8988T (cell line): ENCODE measurements around the gene TMEM253.

Source experiments
- DNase-seq: peaks from one replicate; pipeline ENCODE4 v3.0.0; 2011

The TMEM253 gene

GRCh38 chr14:21100931-21101330 is at the start of gene TMEM253:
Gene TMEM253, plus strand, starts transcription at chr14:21101066. Its CDS starts 278 bp downstream, at chr14:21101344.
- DNase-seq = no peak

- no peak for DNase-seq
These were observed 47.4 kb upstream of the TMEM253 start for GRCh38 chr14:21053184-21054122.

GRCh38 chr14:21054123-21054767 is 46.6 kb upstream of the TMEM253 start:
- no peak for DNase-seq

- DNase-seq = no peak
These were observed 46.1 kb upstream of the TMEM253 start for GRCh38 chr14:21054768-21055145.

- no peak for DNase-seq
These were observed 45.3 kb upstream of the TMEM253 start for GRCh38 chr14:21055432-21056117.

- no peak for DNase-seq
These were observed 44.2 kb upstream of the TMEM253 start for GRCh38 chr14:21056520-21057163.

- no peak for DNase-seq
These were observed 42.8 kb upstream of the TMEM253 start, which contains the start of gene RNASE8 for GRCh38 chr14:21057803-21058675. Gene RNASE8, plus strand, starts transcription at chr14:21057822. Its CDS starts 71 bp downstream, at chr14:21057893.

- DNase-seq = no peak
These were observed 42.0 kb upstream of the TMEM253 start for GRCh38 chr14:21058903-21059302.

- no peak for DNase-seq
These were observed 40.8 kb upstream of the TMEM253 start for GRCh38 chr14:21059842-21060613.

GRCh38 chr14:21060614-21061346 is 40.1 kb upstream of the TMEM253 start:
- no peak for DNase-seq

GRCh38 chr14:21061347-21061668 is 39.6 kb upstream of the TMEM253 start:
- DNase-seq = no peak

- DNase-seq = no peak
These were observed 37.4 kb upstream of the TMEM253 start for GRCh38 chr14:21063479-21063878.

- DNase-seq = no peak
These were observed 33.9 kb upstream of the TMEM253 start for GRCh38 chr14:21066882-21067502.

GRCh38 chr14:21068521-21069387 is 32.1 kb upstream of the TMEM253 start:
- peak; percentile 67 for DNase-seq

- DNase-seq = no peak
These were observed 31.3 kb upstream of the TMEM253 start for GRCh38 chr14:21069388-21070082.

- DNase-seq = no peak
These were observed 30.7 kb upstream of the TMEM253 start, which contains the start of gene ARHGEF40 for GRCh38 chr14:21070083-21070609. Gene ARHGEF40, plus strand, starts transcription at chr14:21070304. Its CDS starts 93 bp downstream, at chr14:21070397.

GRCh38 chr14:21070610-21071224 is 30.1 kb upstream of the TMEM253 start:
- DNase-seq = no peak
